ENCODE data around the gene PORCN.
A peak's percentile ranks its signal among the peaks of the same experiment; 100 is the strongest.

PORCN gene

GRCh38 chrX:48508400-48509244, at the start of gene PORCN:
Gene PORCN (plus strand): TSS chrX:48508992. CDS start chrX:48509821, 829 bp downstream.
- H3K4me3 ChIP-seq (replicated peaks; ENCODE audit: low read depth, low read length) = peak within 1 kb of the TSS; percentile 62
- no peak for TF ChIP-seq CTCF (IDR thresholded peaks at IDR 0.05; ENCODE audit: low read depth, low read length, missing control alignments)
- DNase-seq (ENCODE audit: extremely low read depth, low read depth) = no peak

- no peak for TF ChIP-seq CTCF (IDR thresholded peaks at IDR 0.05; ENCODE audit: low read depth, low read length, missing control alignments)
- no peak for DNase-seq (ENCODE audit: extremely low read depth, low read depth)
- no peak overlapping the region for H3K4me3 ChIP-seq (replicated peaks; ENCODE audit: low read depth, low read length)
Measured at GRCh38 chrX:48459483-48459882, 49.3 kb upstream of the PORCN start.

- TF ChIP-seq CTCF (IDR thresholded peaks at IDR 0.05; ENCODE audit: low read depth, low read length, missing control alignments) = no peak
- DNase-seq (ENCODE audit: extremely low read depth, low read depth) = no peak
- H3K4me3 ChIP-seq (replicated peaks; ENCODE audit: low read depth, low read length) = no peak overlapping the region
Measured at GRCh38 chrX:48460031-48460430, 48.8 kb upstream of the PORCN start.

GRCh38 chrX:48460606-48461005, 48.2 kb upstream of the PORCN start:
- H3K4me3 ChIP-seq (replicated peaks; ENCODE audit: low read depth, low read length) = no peak overlapping the region
- no peak for TF ChIP-seq CTCF (IDR thresholded peaks at IDR 0.05; ENCODE audit: low read depth, low read length, missing control alignments)
- DNase-seq (ENCODE audit: extremely low read depth, low read depth) = no peak

GRCh38 chrX:48461830-48462229, 47.0 kb upstream of the PORCN start:
- no peak overlapping the region for H3K4me3 ChIP-seq (replicated peaks; ENCODE audit: low read depth, low read length)
- TF ChIP-seq CTCF (IDR thresholded peaks at IDR 0.05; ENCODE audit: low read depth, low read length, missing control alignments) = no peak
- DNase-seq (ENCODE audit: extremely low read depth, low read depth) = no peak

- no peak for TF ChIP-seq CTCF (IDR thresholded peaks at IDR 0.05; ENCODE audit: low read depth, low read length, missing control alignments)
- peak; percentile 65 for DNase-seq (ENCODE audit: extremely low read depth, low read depth)
- H3K4me3 ChIP-seq (replicated peaks; ENCODE audit: low read depth, low read length) = peak overlapping the region; percentile 11; the same call in 1 of the 2 replicates
Measured at GRCh38 chrX:48465336-48465933, 43.4 kb upstream of the PORCN start.
